DND-41 (cell line): ENCODE results near the gene MARCHF3.

Source experiments
- ATAC-seq: fragments of 200-7000 bp; cut with Tn5 transposase; 3 replicates; pipeline ENCODE4 v1.9.1; 2021; ENCODE audit warnings: low read depth; ENCODE audit not compliant: insufficient read depth
- DNase-seq: peaks from one replicate; pipeline ENCODE4 v3.0.0-alpha.2; 2020
- H2AFZ ChIP-seq: 2 replicates; pipeline ENCODE4 v1.6.0; 2012; ENCODE audit warnings: low read depth, low read length
- H3K27ac ChIP-seq: 2 replicates; pipeline ENCODE4 v1.5.1; 2012; ENCODE audit warnings: low read length, inconsistent platforms
- H3K27me3 ChIP-seq: fragments of 200-600 bp; sonication (generic); 2 replicates; pipeline ENCODE4 v1.6.0; 2012; ENCODE audit warnings: low read length, mild to moderate bottlenecking, inconsistent platforms; ENCODE audit not compliant: insufficient read depth, poor library complexity
- H3K36me3 ChIP-seq: 2 replicates; pipeline ENCODE4 v1.5.1; 2012; ENCODE audit warnings: low read length, inconsistent platforms; ENCODE audit not compliant: insufficient read depth
- H3K4me1 ChIP-seq: 2 replicates; pipeline ENCODE4 v1.5.1; 2012; ENCODE audit warnings: mild to moderate bottlenecking, low read length; ENCODE audit not compliant: insufficient read depth
- H3K4me2 ChIP-seq: 2 replicates; pipeline ENCODE4 v1.6.0; 2012; ENCODE audit warnings: mild to moderate bottlenecking, moderate library complexity, low read length, inconsistent platforms; ENCODE audit not compliant: insufficient read depth
- H3K4me3 ChIP-seq, 2 experiments: fragments of 200-600 bp in 1 of 2; shearing (Covaris generic) in 1 of 2; 2 replicates each; pipeline ENCODE4 v1.5.1; 2012 to 2016; ENCODE audit warnings: inconsistent platforms in 2 of 2, low read length in 2 of 2, mild to moderate bottlenecking in 2 of 2, low read depth in 1 of 2, moderate library complexity in 1 of 2
- H3K79me2 ChIP-seq: 2 replicates; pipeline ENCODE4 v1.6.0; 2012; ENCODE audit warnings: low read length, inconsistent platforms; ENCODE audit not compliant: insufficient read depth
- H3K9ac ChIP-seq: 2 replicates; pipeline ENCODE4 v1.6.0; 2012; ENCODE audit warnings: low read depth, mild to moderate bottlenecking, inconsistent platforms, low read length, moderate library complexity
- H3K9me3 ChIP-seq: 2 replicates; pipeline ENCODE4 v1.5.1; 2012; ENCODE audit warnings: low read length, moderate library complexity, mild to moderate bottlenecking, inconsistent platforms; ENCODE audit not compliant: insufficient read depth, severe bottlenecking
- H4K20me1 ChIP-seq: 2 replicates; pipeline ENCODE4 v1.6.0; 2012; ENCODE audit warnings: low read length; ENCODE audit not compliant: insufficient read depth
- CTCF ChIP-seq: IDR thresholded peaks from 2 replicates; pipeline ENCODE4 v1.5.1; 2012; ENCODE audit warnings: borderline replicate concordance, low read length, moderate library complexity, mild to moderate bottlenecking; ENCODE audit not compliant: poor library complexity, severe bottlenecking; ENCODE audit errors: extremely low read depth
- EZH2 ChIP-seq: IDR thresholded peaks from 3 replicates; pipeline ENCODE4 v1.6.1; 2012; ENCODE audit warnings: borderline replicate concordance, low read depth, mild to moderate bottlenecking, moderate library complexity, low read length, inconsistent platforms; ENCODE audit not compliant: severe bottlenecking

MARCHF3 gene

GRCh38 chr5:127013407-127013806 lies 17.0 kb downstream of the MARCHF3 start:
- Histone ChIP-seq H3K27me3 (no peaks in the 10 kb centered on the region), H3K79me2 (no peaks in the 10 kb centered on the region), H3K4me3 (no peak overlapping the region), H4K20me1 (no peaks in the 10 kb centered on the region), H3K36me3 (no peaks in the 10 kb centered on the region), H3K4me2 (no peak overlapping the region), H3K4me1 (no peaks in the 10 kb centered on the region), H3K9me3 (no peaks in the 10 kb centered on the region), H3K9ac (no peak overlapping the region), H2AFZ (no peak overlapping the region), H3K27ac (no peak overlapping the region)
- TF ChIP-seq CTCF (no peak), EZH2 (no peak)
- no peak for ATAC-seq
- DNase-seq, result no peak

GRCh38 chr5:127012916-127013315 lies 17.4 kb downstream of the MARCHF3 start:
- no peaks in the 10 kb centered on the region for H3K9me3 ChIP-seq
- H4K20me1 ChIP-seq, result no peaks in the 10 kb centered on the region
- DNase-seq (no peak), ATAC-seq (no peak)
- no peaks in the 10 kb centered on the region for H3K79me2 ChIP-seq
- no peak overlapping the region for H3K27ac ChIP-seq
- TF ChIP-seq CTCF, result no peak
- TF ChIP-seq EZH2, result no peak
- no peak overlapping the region for H2AFZ ChIP-seq
- no peaks in the 10 kb centered on the region for H3K27me3 ChIP-seq
- H3K4me2 ChIP-seq, result no peak overlapping the region
- H3K4me3 ChIP-seq, result no peak overlapping the region
- no peaks in the 10 kb centered on the region for H3K4me1 ChIP-seq
- no peaks in the 10 kb centered on the region for H3K36me3 ChIP-seq
- H3K9ac ChIP-seq, result no peak overlapping the region

- Histone ChIP-seq H3K9ac (no peak overlapping the region), H3K79me2 (no peaks in the 10 kb centered on the region), H4K20me1 (no peaks in the 10 kb centered on the region), H2AFZ (no peak overlapping the region), H3K4me3 (no peak overlapping the region), H3K4me1 (no peaks in the 10 kb centered on the region), H3K9me3 (no peaks in the 10 kb centered on the region), H3K27ac (no peak overlapping the region), H3K27me3 (no peaks in the 10 kb centered on the region), H3K36me3 (no peaks in the 10 kb centered on the region), H3K4me2 (no peak overlapping the region)
- DNase-seq, result no peak
- TF ChIP-seq CTCF, result no peak
- TF ChIP-seq EZH2, result no peak
- no peak for ATAC-seq
These were observed 18.3 kb downstream of the MARCHF3 start for GRCh38 chr5:127011961-127012644.

- TF ChIP-seq EZH2, result no peak
- TF ChIP-seq CTCF, result no peak
- Histone ChIP-seq H3K27me3 (no peaks in the 10 kb centered on the region), H3K27ac (no peak overlapping the region), H3K79me2 (no peaks in the 10 kb centered on the region), H3K9ac (no peak overlapping the region), H3K4me2 (no peak overlapping the region), H2AFZ (no peak overlapping the region), H3K4me3 (no peak overlapping the region), H4K20me1 (no peaks in the 10 kb centered on the region), H3K9me3 (no peaks in the 10 kb centered on the region), H3K4me1 (no peaks in the 10 kb centered on the region), H3K36me3 (no peaks in the 10 kb centered on the region)
- DNase-seq, result no peak
- no peak for ATAC-seq
These were observed 19.2 kb downstream of the MARCHF3 start for GRCh38 chr5:127011153-127011552.
